Adipocyte (in vitro differentiated cells): ENCODE results near the gene TPRG1.

Experiments used
- DNase-seq: peaks from one replicate; pipeline ENCODE4 v3.0.0-alpha.2; 2015; ENCODE audit warnings: low read depth
- H3K27me3 ChIP-seq: replicated peaks from 2 replicates; pipeline ENCODE4 v1.7.0; 2013; ENCODE audit warnings: mild to moderate bottlenecking, low read length, moderate library complexity; ENCODE audit not compliant: control insufficient read depth, insufficient read depth
- H3K36me3 ChIP-seq: 2 replicates; pipeline ENCODE4 v1.7.0; 2013; ENCODE audit warnings: low read length, mild to moderate bottlenecking, moderate library complexity; ENCODE audit not compliant: control insufficient read depth, insufficient read depth, severe bottlenecking
- H3K4me1 ChIP-seq: 2 replicates; pipeline ENCODE4 v1.7.0; 2013; ENCODE audit warnings: mild to moderate bottlenecking, low read length, moderate library complexity; ENCODE audit not compliant: control insufficient read depth, insufficient read depth
- H3K4me3 ChIP-seq: 2 replicates; pipeline ENCODE4 v1.7.0; 2013; ENCODE audit warnings: mild to moderate bottlenecking, low read length, moderate library complexity
- H3K9ac ChIP-seq: 2 replicates; pipeline ENCODE4 v1.7.0; 2013; ENCODE audit warnings: mild to moderate bottlenecking, low read length, moderate library complexity
- H3K9me3 ChIP-seq: 2 replicates; pipeline ENCODE4 v1.7.0; 2013; ENCODE audit warnings: mild to moderate bottlenecking, low read length, moderate library complexity; ENCODE audit not compliant: control insufficient read depth

TPRG1 gene

GRCh38 chr3:189143321-189143720 is 28.4 kb upstream of the TPRG1 start:
- H3K9me3 ChIP-seq, result no peaks in the 10 kb centered on the region
- H3K27me3 ChIP-seq, result no peaks in the 10 kb centered on the region
- H3K4me3 ChIP-seq, result no peak overlapping the region
- no peak for DNase-seq
- no peak overlapping the region for H3K9ac ChIP-seq
- peaks cover 15% of the 10 kb centered on the region for H3K36me3 ChIP-seq
- H3K4me1 ChIP-seq, result peaks cover 19% of the 10 kb centered on the region

GRCh38 chr3:189143771-189144170 is 28.0 kb upstream of the TPRG1 start:
- no peak overlapping the region for H3K4me3 ChIP-seq
- H3K9ac ChIP-seq, result no peak overlapping the region
- H3K36me3 ChIP-seq, result peaks cover 10% of the 10 kb centered on the region
- no peak for DNase-seq
- no peaks in the 10 kb centered on the region for H3K27me3 ChIP-seq
- no peaks in the 10 kb centered on the region for H3K9me3 ChIP-seq
- H3K4me1 ChIP-seq, result peaks cover 19% of the 10 kb centered on the region

GRCh38 chr3:189144645-189145044 is 27.1 kb upstream of the TPRG1 start:
- H3K9me3 ChIP-seq, result no peaks in the 10 kb centered on the region
- peaks cover 10% of the 10 kb centered on the region for H3K36me3 ChIP-seq
- H3K9ac ChIP-seq, result no peak overlapping the region
- H3K4me3 ChIP-seq, result no peak overlapping the region
- no peaks in the 10 kb centered on the region for H3K27me3 ChIP-seq
- DNase-seq, result no peak
- peaks cover 19% of the 10 kb centered on the region for H3K4me1 ChIP-seq

GRCh38 chr3:189146848-189147247 is 24.9 kb upstream of the TPRG1 start:
- H3K4me1 ChIP-seq, result peaks cover 19% of the 10 kb centered on the region
- H3K27me3 ChIP-seq, result no peaks in the 10 kb centered on the region
- peaks cover 9% of the 10 kb centered on the region for H3K36me3 ChIP-seq
- H3K9me3 ChIP-seq, result no peaks in the 10 kb centered on the region
- H3K9ac ChIP-seq, result no peak overlapping the region
- no peak overlapping the region for H3K4me3 ChIP-seq
- DNase-seq, result no peak

GRCh38 chr3:189148081-189148507 is 23.7 kb upstream of the TPRG1 start:
- H3K36me3 ChIP-seq, result peaks cover 9% of the 10 kb centered on the region
- DNase-seq, result peak; percentile 81
- peaks cover 19% of the 10 kb centered on the region for H3K4me1 ChIP-seq
- peak overlapping the region; percentile 10 for H3K9ac ChIP-seq
- no peaks in the 10 kb centered on the region for H3K9me3 ChIP-seq
- no peak overlapping the region for H3K4me3 ChIP-seq
- H3K27me3 ChIP-seq, result no peaks in the 10 kb centered on the region

GRCh38 chr3:189149203-189149602 is 22.6 kb upstream of the TPRG1 start:
- Histone ChIP-seq H3K4me3 (no peak overlapping the region), H3K36me3 (peaks cover 9% of the 10 kb centered on the region), H3K27me3 (no peaks in the 10 kb centered on the region), H3K9ac (no peak overlapping the region), H3K4me1 (peaks cover 19% of the 10 kb centered on the region), H3K9me3 (no peaks in the 10 kb centered on the region)
- no peak for DNase-seq

- H3K9me3 ChIP-seq, result no peaks in the 10 kb centered on the region
- DNase-seq, result no peak
- H3K4me3 ChIP-seq, result no peak overlapping the region
- H3K27me3 ChIP-seq, result no peaks in the 10 kb centered on the region
- H3K9ac ChIP-seq, result no peak overlapping the region
- no peaks in the 10 kb centered on the region for H3K36me3 ChIP-seq
- no peaks in the 10 kb centered on the region for H3K4me1 ChIP-seq
Observed at GRCh38 chr3:189157232-189158007, 14.4 kb upstream of the TPRG1 start.

GRCh38 chr3:189158034-189158433 is 13.7 kb upstream of the TPRG1 start:
- Histone ChIP-seq H3K36me3 (no peaks in the 10 kb centered on the region), H3K9ac (no peak overlapping the region), H3K4me3 (no peak overlapping the region), H3K9me3 (no peaks in the 10 kb centered on the region), H3K27me3 (no peaks in the 10 kb centered on the region), H3K4me1 (no peaks in the 10 kb centered on the region)
- DNase-seq, result no peak

GRCh38 chr3:189160519-189161309 is 11.1 kb upstream of the TPRG1 start:
- no peaks in the 10 kb centered on the region for H3K36me3 ChIP-seq
- H3K4me1 ChIP-seq, result no peaks in the 10 kb centered on the region
- H3K9me3 ChIP-seq, result no peaks in the 10 kb centered on the region
- DNase-seq, result no peak
- H3K9ac ChIP-seq, result no peak overlapping the region
- no peaks in the 10 kb centered on the region for H3K27me3 ChIP-seq
- H3K4me3 ChIP-seq, result no peak overlapping the region

GRCh38 chr3:189165092-189165612 is 6.6 kb upstream of the TPRG1 start:
- Histone ChIP-seq H3K9me3 (no peaks in the 10 kb centered on the region), H3K4me1 (no peaks in the 10 kb centered on the region), H3K9ac (no peak overlapping the region), H3K4me3 (no peak overlapping the region), H3K27me3 (no peaks in the 10 kb centered on the region), H3K36me3 (no peaks in the 10 kb centered on the region)
- no peak for DNase-seq

- Histone ChIP-seq H3K27me3 (no peaks in the 10 kb centered on the region), H3K9ac (no peak overlapping the region), H3K36me3 (no peaks in the 10 kb centered on the region), H3K9me3 (no peaks in the 10 kb centered on the region), H3K4me3 (no peak overlapping the region), H3K4me1 (no peaks in the 10 kb centered on the region)
- no peak for DNase-seq
Observed at GRCh38 chr3:189166321-189166720, 5.5 kb upstream of the TPRG1 start.
